Stimulated activated CD4-positive, alpha-beta T cell treated with anti-CD3 and anti-CD28 coated beads, Interleukin-4, amount 100 ng/mL, for 48 hours (primary cell): Measurements from ENCODE around the gene USH2A.

Experiments
- DNase-seq, 2 donors: peaks; one replicate each; pipeline ENCODE4 v3.0.0-alpha.2; 2020; ENCODE audit warnings: low read depth in 2 of 2

The USH2A gene

GRCh38 chr1:215710036-215710898, 713.0 kb downstream of the USH2A start:
- peak in 1 of 2 donors; percentile 5 for DNase-seq

- no peak for DNase-seq
These were observed 719.0 kb downstream of the USH2A start for GRCh38 chr1:215704089-215704860.

GRCh38 chr1:215682232-215682631, 741.0 kb downstream of the USH2A start:
- DNase-seq = no peak

- no peak for DNase-seq
These were observed 742.2 kb downstream of the USH2A start for GRCh38 chr1:215681041-215681440.

- DNase-seq = no peak
These were observed 744.0 kb downstream of the USH2A start for GRCh38 chr1:215679231-215679630.

- no peak for DNase-seq
These were observed 746.1 kb downstream of the USH2A start for GRCh38 chr1:215677112-215677511.

GRCh38 chr1:215673943-215674342, 749.3 kb downstream of the USH2A start:
- DNase-seq = no peak

GRCh38 chr1:215672482-215672881, 750.8 kb downstream of the USH2A start:
- DNase-seq = no peak

GRCh38 chr1:215669806-215670491, 753.3 kb downstream of the USH2A start:
- no peak for DNase-seq

GRCh38 chr1:215667761-215668160, 755.5 kb downstream of the USH2A start:
- no peak for DNase-seq

- peak; percentile 9 to 11 for DNase-seq
These were observed 758.0 kb downstream of the USH2A start for GRCh38 chr1:215665215-215665614.

GRCh38 chr1:215661033-215661432, 762.2 kb downstream of the USH2A start:
- DNase-seq = no peak

- DNase-seq = no peak
These were observed 763.0 kb downstream of the USH2A start for GRCh38 chr1:215660259-215660658.

GRCh38 chr1:215657047-215657446, 766.2 kb downstream of the USH2A start:
- no peak for DNase-seq

GRCh38 chr1:215652371-215652770, 770.9 kb downstream of the USH2A start:
- no peak for DNase-seq

- DNase-seq = no peak
These were observed 771.4 kb downstream of the USH2A start for GRCh38 chr1:215651867-215652266.

- no peak for DNase-seq
These were observed 772.6 kb downstream of the USH2A start for GRCh38 chr1:215650446-215651149.

GRCh38 chr1:215648957-215649356, 774.3 kb downstream of the USH2A start:
- DNase-seq = no peak

- DNase-seq = no peak
These were observed 775.5 kb downstream of the USH2A start for GRCh38 chr1:215647738-215648137.

GRCh38 chr1:215645861-215646260, 777.4 kb downstream of the USH2A start:
- no peak for DNase-seq

- no peak for DNase-seq
These were observed 778.1 kb downstream of the USH2A start for GRCh38 chr1:215645182-215645581.
